H1 (cell line): ENCODE data around the gene TSPEAR. TPM values are rescaled to one million over a fixed set of nuclear protein-coding genes. Genes with fewer than 3 reads are reported as not detected.

ENCODE experiments used
- CTCF ChIA-PET: fragments of 300-600 bp; sonication (Branson Sonifier 250); formaldehyde crosslinking; loops from one replicate; lab custom pipeline; 2021; ENCODE audit not compliant: partially characterized antibody; lab: Charles Lee
- POLR2A ChIA-PET: fragments of 300-600 bp; sonication (Branson Sonifier 250); formaldehyde crosslinking; loops from one replicate; lab custom pipeline; 2021; ENCODE audit warnings: inconsistent platforms; ENCODE audit not compliant: partially characterized antibody; lab: Charles Lee
- DNase-seq, 2 experiments: peaks; one replicate each; pipeline versions ENCODE4 v3.0.0 to v3.0.0-alpha.2; 2010 to 2022; ENCODE audit warnings: low spot score in 2 of 2, low read depth in 1 of 2, mixed read lengths in 1 of 2
- FAIRE-seq: peaks from 2 replicates; lab custom pipeline; 2011; peaks lifted over from hg19 to GRCh38; lab: Jason Lieb, UNC
- H2AFZ ChIP-seq: 2 replicates; pipeline ENCODE4 v1.8.1; 2012; ENCODE audit warnings: low read length, inconsistent platforms
- H2AK5ac ChIP-seq: 2 replicates; pipeline ENCODE4 v1.6.1; 2013; ENCODE audit warnings: low read depth, low read length
- H2BK120ac ChIP-seq: replicated peaks from 2 replicates; pipeline ENCODE3; 2013; ENCODE audit warnings: low read depth, low read length, inconsistent platforms
- H2BK12ac ChIP-seq: 2 replicates; pipeline ENCODE4 v1.6.1; 2013; ENCODE audit warnings: low read depth, low read length
- H2BK15ac ChIP-seq: 2 replicates; pipeline ENCODE4 v1.6.1; 2013; ENCODE audit warnings: low read length
- H2BK20ac ChIP-seq: 2 replicates; pipeline ENCODE4 v1.6.1; 2013; ENCODE audit warnings: low read length
- H2BK5ac ChIP-seq: 2 replicates; pipeline ENCODE4 v1.6.1; 2013; ENCODE audit warnings: low read depth, low read length
- H3K14ac ChIP-seq: 2 replicates; pipeline ENCODE4 v1.6.1; 2013; ENCODE audit warnings: inconsistent platforms; ENCODE audit not compliant: insufficient read length
- H3K18ac ChIP-seq: 2 replicates; pipeline ENCODE4 v1.6.1; 2013; ENCODE audit warnings: low read length; ENCODE audit errors: extremely low read depth
- H3K23ac ChIP-seq: 2 replicates; pipeline ENCODE4 v1.6.1; 2013; ENCODE audit warnings: inconsistent platforms; ENCODE audit not compliant: insufficient read length
- H3K23me2 ChIP-seq: 2 replicates; pipeline ENCODE4 v1.6.1; 2013; ENCODE audit warnings: low read depth, low read length
- H3K27ac ChIP-seq: 2 replicates; pipeline ENCODE4 v1.6.1; 2011; ENCODE audit warnings: low read depth, low read length, inconsistent platforms
- H3K27me3 ChIP-seq, 4 experiments: replicated peaks in 1 of 4; 1 replicate in 1 of 4; 2 replicates in 3 of 4; pipeline versions ENCODE4 v1.6.1 to v1.8.1; 2011 to 2013; ENCODE audit warnings: low read length in 3 of 4, mild to moderate bottlenecking in 3 of 4, inconsistent platforms in 2 of 4, mixed read lengths in 2 of 4, moderate library complexity in 1 of 4; ENCODE audit not compliant: control insufficient read depth in 3 of 4, insufficient read depth in 3 of 4; ENCODE audit errors: extremely low read depth in 1 of 4
- H3K36me3 ChIP-seq, 4 experiments: 2 replicates each; pipeline versions ENCODE4 v1.6.1 to v1.8.1; 2011 to 2013; ENCODE audit warnings: mild to moderate bottlenecking in 4 of 4, low read length in 3 of 4, moderate library complexity in 2 of 4, control low read depth in 1 of 4, inconsistent platforms in 1 of 4; ENCODE audit not compliant: insufficient read depth in 4 of 4, control insufficient read depth in 2 of 4
- H3K4ac ChIP-seq: replicated peaks from 2 replicates; pipeline ENCODE3; 2013; ENCODE audit warnings: low read length, low read depth, mixed read lengths, inconsistent platforms; ENCODE audit not compliant: insufficient read length
- H3K4me1 ChIP-seq, 4 experiments: replicated peaks in 1 of 4; 1 replicate in 1 of 4; 2 replicates in 3 of 4; pipeline versions ENCODE4 v1.6.1 to v1.8.1; 2011 to 2013; ENCODE audit warnings: low read length in 3 of 4, inconsistent platforms in 2 of 4, mixed read lengths in 1 of 4; ENCODE audit not compliant: insufficient read depth in 4 of 4, control insufficient read depth in 3 of 4
- H3K4me2 ChIP-seq, 2 experiments: 2 replicates each; pipeline versions ENCODE4 v1.6.1 to v1.8.1; 2011 to 2013; ENCODE audit warnings: low read depth in 2 of 2, low read length in 2 of 2, control low read depth in 1 of 2, inconsistent platforms in 1 of 2, mild to moderate bottlenecking in 1 of 2; ENCODE audit not compliant: insufficient read depth in 1 of 2
- H3K4me3 ChIP-seq, 4 experiments: fragments of 200-600, 300-600 bp in 1 of 4; sonication (generic), shearing (Covaris generic), sonication (Bioruptor Twin) in 1 of 4; 2 replicates each; pipeline versions ENCODE4 v1.5.1 to v1.8.1; 2011 to 2016; ENCODE audit warnings: low read length in 4 of 4, low read depth in 3 of 4, control low read depth in 2 of 4, inconsistent platforms in 2 of 4, mild to moderate bottlenecking in 2 of 4, mixed read lengths in 1 of 4, moderate library complexity in 1 of 4; ENCODE audit not compliant: insufficient read depth in 2 of 4; ENCODE audit errors: extremely low read depth in 1 of 4
- H3K56ac ChIP-seq: replicated peaks from 2 replicates; pipeline ENCODE3; 2013; ENCODE audit warnings: low read depth, mild to moderate bottlenecking, mixed read lengths, low read length, inconsistent platforms; ENCODE audit not compliant: insufficient read length
- H3K79me1 ChIP-seq: 2 replicates; pipeline ENCODE4 v1.6.1; 2013; ENCODE audit warnings: low read depth, low read length, control low read depth
- H3K79me2 ChIP-seq, 2 experiments: 2 replicates each; pipeline versions ENCODE4 v1.6.1 to v1.8.1; 2012 to 2013; ENCODE audit warnings: low read length in 2 of 2, mild to moderate bottlenecking in 2 of 2, inconsistent platforms in 1 of 2; ENCODE audit not compliant: insufficient read depth in 2 of 2, control insufficient read depth in 1 of 2
- H3K9ac ChIP-seq, 4 experiments: replicated peaks in 1 of 4; 1 replicate in 1 of 4; 2 replicates in 3 of 4; pipeline versions ENCODE4 v1.6.1 to v1.8.1; 2011 to 2013; ENCODE audit warnings: low read depth in 3 of 4, low read length in 3 of 4, control low read depth in 2 of 4, mild to moderate bottlenecking in 2 of 4, moderate library complexity in 2 of 4, inconsistent platforms in 1 of 4; ENCODE audit errors: extremely low read depth in 1 of 4
- H3K9me3 ChIP-seq, 2 experiments: 2 replicates each; pipeline versions ENCODE4 v1.6.1 to v1.8.1; 2012 to 2013; ENCODE audit warnings: mild to moderate bottlenecking in 2 of 2, moderate library complexity in 2 of 2, control low read depth in 1 of 2, inconsistent platforms in 1 of 2, low read depth in 1 of 2, low read length in 1 of 2, mixed read lengths in 1 of 2; ENCODE audit not compliant: insufficient read depth in 2 of 2
- H4K20me1 ChIP-seq, 2 experiments: replicated peaks in 1 of 2; 2 replicates each; pipeline versions ENCODE3 to v1.8.1; 2011 to 2013; ENCODE audit warnings: inconsistent platforms in 2 of 2, low read length in 2 of 2, mild to moderate bottlenecking in 1 of 2; ENCODE audit not compliant: insufficient read depth in 2 of 2, control insufficient read depth in 1 of 2
- H4K5ac ChIP-seq: 2 replicates; pipeline ENCODE4 v1.6.1; 2013; ENCODE audit warnings: low read length, low read depth, mixed read lengths, inconsistent platforms; ENCODE audit not compliant: insufficient read length
- H4K8ac ChIP-seq: 2 replicates; pipeline ENCODE4 v1.8.0; 2013; ENCODE audit warnings: mild to moderate bottlenecking, moderate library complexity, low read length, inconsistent platforms; ENCODE audit not compliant: insufficient read depth; ENCODE audit errors: extremely low read depth
- H4K91ac ChIP-seq: replicated peaks from 2 replicates; pipeline ENCODE3; 2013; ENCODE audit warnings: low read length, mixed read lengths, inconsistent platforms; ENCODE audit not compliant: insufficient read length
- JUN ChIP-seq: IDR thresholded peaks from 2 replicates; pipeline ENCODE4 v1.6.1; 2011; ENCODE audit warnings: low read depth, mild to moderate bottlenecking, improper control_type of control experiment, low read length
- POLR2A ChIP-seq, 2 experiments: IDR thresholded peaks; 1 replicate in 1 of 2; 2 replicates in 1 of 2; pipeline ENCODE4 v1.6.1; 2011; ENCODE audit warnings: low read depth in 2 of 2, low read length in 2 of 2, mild to moderate bottlenecking in 2 of 2; ENCODE audit errors: control extremely low read depth in 1 of 2
- TEAD4 ChIP-seq: IDR thresholded peaks from 2 replicates; pipeline ENCODE4 v1.6.1; 2012; ENCODE audit warnings: low read depth, low read length, inconsistent platforms, mixed read lengths
- WGBS, 2 experiments: shearing (Covaris generic) in 1 of 2; methylation state at CpG; one replicate each; pipeline versions ENCODE4 v1.1.6 to v1.1.7; 2013 to 2015; ENCODE audit warnings: low lambda C conversion rate in 2 of 2, mixed read lengths in 2 of 2, inconsistent platforms in 1 of 2, low coverage in 1 of 2, missing lambda C conversion rate in 1 of 2; ENCODE audit not compliant: insufficient replicate concordance in 2 of 2, insufficient coverage in 1 of 2, insufficient read length in 1 of 2; ENCODE audit errors: extremely low coverage in 1 of 2, missing lambda C conversion rate in 1 of 2; 5-methylcytosine and 5-hydroxymethylcytosine counted together
- polyA plus RNA-seq, 7 experiments: library from polyadenylated mRNA; depleted of rRNA in 3 of 7; stranded (reverse) in 5 of 7; unstranded in 2 of 7; fragments of >200 nt in 5 of 7; fragments of 200-250 nt in 2 of 7; gene quantifications; 1 replicate in 5 of 7; 2 replicates in 1 of 7; 4 replicates in 1 of 7; pipeline versions ENCODE4 v1.2.1 to v1.2.3, GENCODE V29; 2011 to 2013; ENCODE audit warnings: missing spikeins in 2 of 7, mixed read lengths in 2 of 7
- total RNA-seq: library from RNA; stranded (reverse); fragmentation: NEBNext Ultra II Directional; extraction: Animal tissue kit (Norgen Biotek cat#: 25700); gene quantifications from 2 replicates; pipeline ENCODE4 v1.2.1, GENCODE V29; 2021

The TSPEAR gene
- total and polyA plus RNA-seq, 2 of the 8 experiments (the other 6 are each of a cell fraction or from before 2014, with no cell fraction given), result 0.58 to 0.89 TPM

GRCh38 chr21:44636209-44637017, 75.0 kb downstream of the TSPEAR start:
- Histone ChIP-seq H3K4ac (no peak overlapping the region), H2AK5ac (no peak overlapping the region), H4K91ac (no peak overlapping the region), H2AFZ (no peak overlapping the region), H3K18ac (no peak overlapping the region), H3K79me2 (no peaks in the 10 kb centered on the region), H2BK20ac (no peak overlapping the region), H3K23ac (no peak overlapping the region), H2BK5ac (0 out of 2 replicates have a peak overlapping the region, but pooled peaks have one; percentile 9), H2BK120ac (no peak overlapping the region), H4K20me1 (peaks cover 0 to 3% of the 10 kb centered on the region in 2 experiments), H4K8ac (no peak overlapping the region; the same call in 1 of the 2 replicates), H2BK15ac (no peak overlapping the region), H3K9me3 (peaks cover 3 to 10% of the 10 kb centered on the region in 2 experiments; a peak in 3 of 4 replicates), H3K79me1 (no peaks in the 10 kb centered on the region), H3K27me3 (no peaks in the 10 kb centered on the region), H3K23me2 (no peaks in the 10 kb centered on the region), H4K5ac (no peak overlapping the region), H3K4me1 (no peaks in the 10 kb centered on the region; a peak in 1 of 7 replicates), H3K14ac (no peak overlapping the region), H2BK12ac (no peak overlapping the region), H3K56ac (no peak overlapping the region), H3K4me3 (no peak overlapping the region), H3K4me2 (no peak overlapping the region), H3K9ac (no peak overlapping the region), H3K27ac (no peak overlapping the region), H3K36me3 (no peaks in the 10 kb centered on the region)
- FAIRE-seq, result no peak
- TF ChIP-seq POLR2A (IDR thresholded peaks at IDR 0.05; ENCODE audit: control extremely low read depth in 1 of 2, low read depth in 2 of 2, low read length in 2 of 2) (no peak), TEAD4 (no peak), JUN (no peak)
- POLR2A ChIA-PET, result no interaction called here
- 86% methylated on average over 13 of the region's 15 CpGs; no CpG with 5 or more reads in 1 of the 2 experiments for WGBS, 2 experiments
- CTCF ChIA-PET, result no interaction called here
- DNase-seq, result no peak
